Smooth muscle cell (in vitro differentiated cells): ENCODE results near the gene PCDHA12. TPM values are rescaled to one million over a fixed set of nuclear protein-coding genes. Genes with fewer than 3 reads are reported as not detected.
"Not testable (repeated sequence)": the region's sequence is repeated elsewhere in the genome, so short reads cannot be mapped to it uniquely, and the experiment has no call there.

Experiments used
- DNase-seq: peaks from one replicate; lab custom pipeline; 2025; ENCODE audit not compliant: unreplicated experiment; lab: John Stamatoyannopoulos, UW
- H2AFZ ChIP-seq: fragments of 200-600 bp; sonication (generic); 2 replicates; pipeline ENCODE4 v1.6.0; 2016; ENCODE audit warnings: antibody characterized with exemption, low read depth, mild to moderate bottlenecking
- H3F3A ChIP-seq: fragments of 200-600 bp; sonication (generic); 2 replicates; pipeline ENCODE4 v1.6.0; 2017; ENCODE audit warnings: antibody characterized with exemption, low read depth
- H3K27ac ChIP-seq: fragments of 200-600 bp; sonication (generic); 2 replicates; pipeline ENCODE4 v1.5.1; 2016; ENCODE audit warnings: low read depth, mild to moderate bottlenecking
- H3K27me3 ChIP-seq: fragments of 200-600 bp; sonication (generic); 2 replicates; pipeline ENCODE4 v1.6.1; 2016; ENCODE audit warnings: low read depth, mild to moderate bottlenecking
- H3K36me3 ChIP-seq: fragments of 200-600 bp; sonication (generic); 2 replicates; pipeline ENCODE4 v1.5.1; 2016; ENCODE audit warnings: low read depth
- H3K4me1 ChIP-seq: fragments of 200-600 bp; sonication (generic); 2 replicates; pipeline ENCODE4 v1.5.1; 2016; ENCODE audit warnings: low read depth
- H3K4me2 ChIP-seq: fragments of 200-600 bp; sonication (generic); 2 replicates; pipeline ENCODE4 v1.6.0; 2016; ENCODE audit warnings: mild to moderate bottlenecking
- H3K4me3 ChIP-seq: fragments of 200-600 bp; sonication (generic); 2 replicates; pipeline ENCODE4 v1.5.1; 2016; ENCODE audit warnings: mild to moderate bottlenecking
- H3K79me2 ChIP-seq: fragments of 200-600 bp; sonication (generic); 2 replicates; pipeline ENCODE4 v1.6.0; 2016; ENCODE audit warnings: low read depth, mild to moderate bottlenecking
- H3K9ac ChIP-seq: fragments of 200-600 bp; sonication (generic); 2 replicates; pipeline ENCODE4 v1.6.0; 2016; ENCODE audit warnings: low read depth
- H3K9me3 ChIP-seq: fragments of 200-600 bp; sonication (generic); replicated peaks from 2 replicates; pipeline ENCODE4 v1.5.1; 2016; ENCODE audit warnings: low read depth
- H4K20me1 ChIP-seq: fragments of 200-600 bp; sonication (generic); 2 replicates; pipeline ENCODE4 v1.6.0; 2016; ENCODE audit warnings: low read depth
- CTCF ChIP-seq: fragments of 200-600 bp; sonication (generic); IDR thresholded peaks from 2 replicates; pipeline ENCODE4 v1.5.1; 2017; ENCODE audit warnings: borderline replicate concordance, mild to moderate bottlenecking, antibody characterized with exemption; ENCODE audit not compliant: insufficient read depth, poor library complexity, severe bottlenecking
- WGBS: methylation state at CpG from one replicate; pipeline ENCODE4 v1.1.7; 2016; ENCODE audit warnings: low lambda C conversion rate; 5-methylcytosine and 5-hydroxymethylcytosine counted together
- polyA plus RNA-seq: library from polyadenylated mRNA; unstranded; fragments of >200 nt; fragmentation: Nextera tagmentation; extraction: Ambion mirVana; gene quantifications from 2 replicates; pipeline ENCODE4 v1.2.1, GENCODE V29; 2016
- total RNA-seq: library from RNA; depleted of rRNA; stranded (reverse); fragments of >200 nt; gene quantifications from 2 replicates; pipeline ENCODE4 v1.2.3, GENCODE V29; 2014

Gene PCDHA12
- total and polyA plus RNA-seq, 2 experiments from 2014 or later = 2.2 to 9.6 TPM

- Histone ChIP-seq H3K27me3 (no peaks in the 10 kb centered on the region), H4K20me1 (no peaks in the 10 kb centered on the region), H3K36me3 (no peaks in the 10 kb centered on the region), H3K79me2 (peaks cover 2% of the 10 kb centered on the region), H3K4me1 (peaks cover 9% of the 10 kb centered on the region), H2AFZ (no peak overlapping the region), H3K9me3 (no peaks in the 10 kb centered on the region), H3K4me2 (no peak overlapping the region), H3K27ac (no peak overlapping the region), H3K4me3 (no peak overlapping the region), H3K9ac (no peak overlapping the region), H3F3A (no peaks in the 10 kb centered on the region)
- 98% methylated on average over 95 of the region's 114 CpGs for WGBS
- TF ChIP-seq CTCF = no peak
- no peak for DNase-seq
Measured at GRCh38 chr5:140870221-140871201, 4.6 kb upstream of the PCDHA12 start.

GRCh38 chr5:140876541-140877261, 1.6 kb downstream of the PCDHA12 start:
- H3K9ac ChIP-seq, H3K79me2 ChIP-seq, H4K20me1 ChIP-seq, H3F3A ChIP-seq, H3K36me3 ChIP-seq, H3K4me2 ChIP-seq, H3K27ac ChIP-seq, H3K4me1 ChIP-seq, DNase-seq, H3K27me3 ChIP-seq, H2AFZ ChIP-seq, H3K9me3 ChIP-seq, H3K4me3 ChIP-seq: not testable (repeated sequence)
- 97% methylated on average over 73 of the region's 80 CpGs for WGBS

- Histone ChIP-seq H3K36me3 (no peaks in the 10 kb centered on the region), H4K20me1 (peaks cover 3% of the 10 kb centered on the region), H3K27ac (no peak overlapping the region), H3K79me2 (no peaks in the 10 kb centered on the region), H3K4me3 (no peak overlapping the region), H3K4me2 (no peak overlapping the region), H3K27me3 (no peaks in the 10 kb centered on the region), H2AFZ (no peak overlapping the region), H3F3A (no peaks in the 10 kb centered on the region), H3K4me1 (peaks cover 9% of the 10 kb centered on the region), H3K9me3 (no peaks in the 10 kb centered on the region), H3K9ac (no peak overlapping the region)
- no peak for TF ChIP-seq CTCF
- 98% methylated on average over 33 of the region's 37 CpGs for WGBS
- no peak for DNase-seq
Measured at GRCh38 chr5:140877262-140877581, 2.1 kb downstream of the PCDHA12 start.

GRCh38 chr5:140881889-140882590, 6.9 kb downstream of the PCDHA12 start, which contains the start of gene PCDHA13:
TSS of gene PCDHA13 (plus strand) at chr5:140882124. CDS start at chr5:140882269, 145 bp downstream.
- Histone ChIP-seq H3F3A (no peaks in the 10 kb centered on the region), H3K4me1 (no peaks in the 10 kb centered on the region), H2AFZ (peak within 1 kb of the TSS; percentile 85), H3K79me2 (peaks cover 3% of the 10 kb centered on the region), H4K20me1 (peaks cover 3% of the 10 kb centered on the region), H3K27ac (no peak within 1 kb of the TSS), H3K9me3 (no peaks in the 10 kb centered on the region), H3K36me3 (no peaks in the 10 kb centered on the region), H3K4me3 (peak within 1 kb of the TSS; percentile 54), H3K4me2 (peak within 1 kb of the TSS; percentile 86), H3K9ac (no peak within 1 kb of the TSS), H3K27me3 (no peaks in the 10 kb centered on the region)
- 44% methylated on average over 35 of the region's 35 CpGs for WGBS
- no peak for DNase-seq
- TF ChIP-seq CTCF = peak; percentile 53
